Transverse colon (tissue), 3 donors: ENCODE results near the gene ANAPC15.

Source experiments
- CTCF ChIP-seq, 5 experiments: fragments of 200-600 bp in 3 of 5; fragments of 450-650 bp in 2 of 5; sonication (generic) in 3 of 5; IDR thresholded peaks; 1 replicate in 2 of 5; 2 replicates in 3 of 5; pipeline ENCODE4 v1.5.1; 2016 to 2017; ENCODE audit warnings: antibody characterized with exemption in 5 of 5, inconsistent platforms in 3 of 5, mild to moderate bottlenecking in 2 of 5, moderate library complexity in 1 of 5
- POLR2A ChIP-seq: fragments of 450-650 bp; IDR thresholded peaks from one replicate; pipeline ENCODE4 v1.6.1; 2016; ENCODE audit warnings: antibody characterized with exemption, mild to moderate bottlenecking, moderate library complexity

- TF ChIP-seq CTCF (IDR thresholded peaks at IDR 0.05): no peak
- TF ChIP-seq POLR2A: no peak
Observed at GRCh38 chr11:72155751-72156150, 43.3 kb upstream of the ANAPC15 start.
